Globus pallidus (tissue), 1 donor: ENCODE data around the gene ANKRD36B.
"Not testable (repeated sequence)": the region's sequence is repeated elsewhere in the genome, so short reads cannot be mapped to it uniquely, and the experiment has no call there.

Experiments used
- DNase-seq: peaks from one replicate; pipeline ENCODE4 v3.0.0-alpha.2; 2015; ENCODE audit warnings: low spot score

ANKRD36B gene

GRCh38 chr2:97549058-97549457 lies 40.6 kb downstream of the ANKRD36B start:
- DNase-seq = not testable (repeated sequence)

- not testable (repeated sequence) for DNase-seq
Observed at GRCh38 chr2:97548536-97548935, 41.1 kb downstream of the ANKRD36B start.

- no peak for DNase-seq
Observed at GRCh38 chr2:97546711-97547110, 43.0 kb downstream of the ANKRD36B start.

- DNase-seq = not testable (repeated sequence)
Observed at GRCh38 chr2:97544911-97545310, 44.8 kb downstream of the ANKRD36B start.

- not testable (repeated sequence) for DNase-seq
Observed at GRCh38 chr2:97525904-97526303, 63.8 kb downstream of the ANKRD36B start.

- not testable (repeated sequence) for DNase-seq
Observed at GRCh38 chr2:97523816-97524215, 65.9 kb downstream of the ANKRD36B start.

- not testable (repeated sequence) for DNase-seq
Observed at GRCh38 chr2:97522916-97523555, 66.6 kb downstream of the ANKRD36B start.

- DNase-seq = not testable (repeated sequence)
Observed at GRCh38 chr2:97495651-97496050, 94.0 kb downstream of the ANKRD36B start.

- not testable (repeated sequence) for DNase-seq
Observed at GRCh38 chr2:97490141-97490540, 99.5 kb downstream of the ANKRD36B start.
